ENCODE data around the gene IRAK3.

GRCh38 chr12:66182956-66183355 lies 6.1 kb upstream of the IRAK3 start:
- TF ChIP-seq CTCF (IDR thresholded peaks at IDR 0.05; ENCODE audit: borderline replicate concordance, extremely low read depth, low read length, poor library complexity, severe bottlenecking) (no peak), EZH2 (IDR thresholded peaks at IDR 0.05; ENCODE audit: borderline replicate concordance, low read depth, low read length, severe bottlenecking) (no peak)
